ENCODE data around the gene CNTRL. TPM values are rescaled to one million over a fixed set of nuclear protein-coding genes. Genes with fewer than 3 reads are reported as not detected.

The CNTRL gene
- polyA plus RNA-seq, 1 donor = 43.6 TPM

Other genes with a start within 250 kb of the CNTRL start
- gene PSMD5, start 232.0 kb upstream of the CNTRL start, polyA plus RNA-seq (ENCODE audit: insufficient read length) = 38.7 TPM
- 43.4 TPM for gene PHF19, start 197.8 kb upstream of the CNTRL start, polyA plus RNA-seq (ENCODE audit: insufficient read length)
- 7.1 TPM for gene TRAF1, start 148.2 kb upstream of the CNTRL start, polyA plus RNA-seq (ENCODE audit: insufficient read length)
- gene C5, start 24.7 kb upstream of the CNTRL start, polyA plus RNA-seq (ENCODE audit: insufficient read length) = 19.5 TPM
- gene RAB14, start 126.9 kb downstream of the CNTRL start, polyA plus RNA-seq (ENCODE audit: insufficient read length) = 109 TPM
- 161 TPM for gene GSN, start 193.2 kb downstream of the CNTRL start, polyA plus RNA-seq (ENCODE audit: insufficient read length)